Measurements from ENCODE around the gene BCDIN3D. TPM values are rescaled to one million over a fixed set of nuclear protein-coding genes. Genes with fewer than 3 reads are reported as not detected.

Gene BCDIN3D
- total and polyA plus RNA-seq, 2 of the 8 experiments (the other 6 are each of a cell fraction or from before 2014, with no cell fraction given) = 1.6 to 2.4 TPM

GRCh38 chr12:49854976-49855375 lies 12.1 kb upstream of the BCDIN3D start (continued):
- TF ChIP-seq TAF7 (optimal IDR thresholded peaks at IDR 0.05; ENCODE audit: borderline replicate concordance, low read depth, low read length) (no peak), KDM1A (IDR thresholded peaks at IDR 0.05; ENCODE audit: borderline replicate concordance, low read length) (no peak), SP4 (IDR thresholded peaks at IDR 0.05; ENCODE audit: low read length) (no peak), HDAC6 (IDR thresholded peaks at IDR 0.05; ENCODE audit: low read depth, low read length) (no peak), RFX5 (IDR thresholded peaks at IDR 0.05; ENCODE audit: borderline replicate concordance, low read depth, low read length) (no peak)
- TF ChIP-seq, protein P1, sequence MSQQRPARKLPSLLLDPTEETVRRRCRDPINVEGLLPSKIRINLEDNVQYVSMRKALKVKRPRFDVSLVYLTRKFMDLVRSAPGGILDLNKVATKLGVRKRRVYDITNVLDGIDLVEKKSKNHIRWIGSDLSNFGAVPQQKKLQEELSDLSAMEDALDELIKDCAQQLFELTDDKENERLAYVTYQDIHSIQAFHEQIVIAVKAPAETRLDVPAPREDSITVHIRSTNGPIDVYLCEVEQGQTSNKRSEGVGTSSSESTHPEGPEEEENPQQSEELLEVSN (IDR thresholded peaks at IDR 0.05) = no peak

Measured in H1 (cell line).